GM21737 (cell line): ENCODE data around the gene PCAT7.
"Not testable (repeated sequence)": the region's sequence is repeated elsewhere in the genome, so short reads cannot be mapped to it uniquely, and the experiment has no call there.

Source experiments
- ATAC-seq: cut with Tn5 transposase; IDR thresholded peaks from one replicate; pipeline ENCODE4 v1.9.1; 2021; ENCODE audit warnings: mild to moderate bottlenecking, moderate library complexity; ENCODE audit not compliant: unreplicated experiment

Gene PCAT7

DNA sequence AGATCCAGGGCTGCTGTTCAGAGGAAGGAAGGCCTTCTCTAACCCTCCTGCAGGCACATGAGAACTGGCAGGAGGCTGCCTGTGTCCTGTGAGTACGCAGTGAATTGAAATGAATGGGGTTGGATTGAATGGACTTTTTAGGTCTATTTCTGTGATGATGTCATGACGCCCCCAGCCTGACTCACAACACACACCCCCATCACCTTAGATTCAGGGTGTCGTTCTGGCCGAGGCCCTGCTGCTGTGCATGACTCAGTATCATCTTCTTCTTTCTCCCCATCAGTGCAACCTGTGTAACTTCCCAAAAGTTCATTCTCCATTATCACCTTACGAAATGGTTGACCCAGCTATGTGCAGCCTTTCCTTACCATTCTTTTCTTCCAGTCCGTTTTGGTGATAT, 5.4 kb downstream of the PCAT7 start:
- no peak for ATAC-seq

GRCh38 chr9:94563548-94563947, 8.7 kb downstream of the PCAT7 start:
- no peak for ATAC-seq

- ATAC-seq, result not testable (repeated sequence)
Observed at GRCh38 chr9:94564279-94564678, 9.4 kb downstream of the PCAT7 start.

- ATAC-seq, result no peak
Observed at GRCh38 chr9:94566550-94566949, 11.7 kb downstream of the PCAT7 start.

GRCh38 chr9:94567271-94567670, 12.4 kb downstream of the PCAT7 start:
- no peak for ATAC-seq

GRCh38 chr9:94568250-94568889, 13.5 kb downstream of the PCAT7 start:
- no peak for ATAC-seq

DNA sequence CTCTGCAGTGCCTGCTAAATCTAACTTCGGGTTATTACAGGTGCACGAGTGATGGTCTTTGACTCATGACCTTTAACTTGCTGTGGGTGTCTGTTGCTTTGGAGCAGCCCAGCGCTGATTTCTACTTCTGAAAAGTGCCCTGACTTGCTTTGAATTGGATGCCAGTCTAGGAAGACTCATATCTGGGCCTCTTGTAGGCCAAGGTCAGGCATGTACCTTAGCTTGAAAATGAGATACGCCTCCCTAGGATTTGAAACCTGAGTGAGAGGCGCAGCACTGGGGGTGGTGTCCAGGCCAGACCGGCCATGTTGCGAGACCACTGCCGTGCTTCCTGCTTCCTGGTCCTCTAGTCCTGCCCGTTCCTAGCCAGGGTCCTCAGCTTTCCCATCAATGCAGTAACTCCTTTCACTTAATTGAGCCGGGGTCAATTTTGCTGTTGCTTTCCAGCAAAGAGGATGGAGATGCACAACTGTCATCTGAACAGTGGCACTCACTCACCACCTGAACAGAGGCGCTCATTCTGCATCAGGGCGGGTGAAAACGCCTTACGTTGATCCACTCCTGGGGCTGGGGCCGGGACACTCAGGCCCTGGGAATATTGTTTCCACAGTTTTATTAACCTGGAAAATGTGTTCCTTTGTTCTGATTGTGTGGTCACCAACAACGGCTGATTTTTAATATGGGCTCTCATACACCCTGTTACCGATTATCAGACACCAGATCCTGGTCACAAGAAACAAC, 14.3 kb downstream of the PCAT7 start:
- no peak for ATAC-seq

- no peak for ATAC-seq
Observed at GRCh38 chr9:94576131-94576530, 21.2 kb downstream of the PCAT7 start.

DNA sequence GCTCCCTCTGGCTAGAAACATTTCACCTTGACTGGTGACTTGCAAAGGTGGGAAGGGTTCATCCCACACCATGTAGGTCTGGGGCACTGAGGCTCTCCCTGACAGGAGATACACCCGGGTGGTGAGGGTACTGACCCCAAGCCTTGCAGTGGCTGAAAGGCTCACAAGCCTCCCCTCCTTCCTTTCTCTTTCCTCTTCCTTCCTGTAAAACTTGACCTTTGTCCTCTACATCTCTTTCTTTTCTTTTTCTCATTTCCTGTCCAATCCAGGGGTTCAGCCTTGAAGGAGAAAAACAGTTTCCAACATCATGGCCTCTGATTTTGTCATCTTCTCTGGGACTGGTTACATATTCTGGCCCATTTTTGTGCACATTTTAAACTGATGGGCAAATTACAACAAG, 22.2 kb downstream of the PCAT7 start:
- ATAC-seq, result no peak

DNA sequence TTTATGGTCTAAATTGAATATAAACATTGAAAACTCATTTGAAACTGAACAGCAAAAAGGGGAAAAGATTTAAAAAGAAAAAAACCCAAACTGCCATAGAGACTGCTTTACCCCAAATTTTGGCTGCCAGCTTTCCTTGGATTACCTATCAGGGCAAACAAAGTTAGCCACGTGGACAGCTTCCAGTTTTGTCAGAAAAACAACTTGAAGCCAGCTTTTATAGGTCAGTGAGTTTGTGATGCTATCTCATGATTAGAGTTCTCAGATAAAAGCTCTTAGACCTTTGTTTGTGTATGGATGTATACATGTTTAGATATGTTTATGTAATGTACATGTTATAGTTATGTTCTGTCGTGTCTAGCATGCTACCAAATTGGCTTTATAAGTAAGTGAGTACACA, 22.7 kb downstream of the PCAT7 start:
- ATAC-seq, result no peak

GRCh38 chr9:94581728-94582127, 26.8 kb downstream of the PCAT7 start:
- ATAC-seq, result no peak

GRCh38 chr9:94584555-94584954, 29.7 kb downstream of the PCAT7 start:
- ATAC-seq, result no peak

DNA sequence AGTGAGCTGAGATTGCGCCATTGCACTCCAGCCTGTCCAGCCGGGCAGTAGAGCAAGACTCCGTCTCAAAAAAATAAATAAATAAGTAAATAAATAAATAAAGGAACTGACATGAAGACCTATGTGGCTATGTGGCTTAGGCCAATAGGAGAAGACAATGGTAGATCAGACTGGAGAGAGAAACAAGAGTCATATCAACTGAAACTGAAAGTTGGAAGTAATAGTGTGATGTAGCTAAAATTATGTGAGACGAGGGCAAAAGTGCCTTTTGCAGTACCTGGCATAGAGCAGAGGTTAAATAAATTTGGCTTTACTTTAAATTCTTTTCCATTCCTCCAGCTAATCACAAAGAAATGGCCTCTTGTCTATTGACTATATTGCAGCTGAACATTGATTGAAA, 31.4 kb downstream of the PCAT7 start:
- ATAC-seq, result no peak

GRCh38 chr9:94586814-94587213, 31.9 kb downstream of the PCAT7 start:
- no peak for ATAC-seq

DNA sequence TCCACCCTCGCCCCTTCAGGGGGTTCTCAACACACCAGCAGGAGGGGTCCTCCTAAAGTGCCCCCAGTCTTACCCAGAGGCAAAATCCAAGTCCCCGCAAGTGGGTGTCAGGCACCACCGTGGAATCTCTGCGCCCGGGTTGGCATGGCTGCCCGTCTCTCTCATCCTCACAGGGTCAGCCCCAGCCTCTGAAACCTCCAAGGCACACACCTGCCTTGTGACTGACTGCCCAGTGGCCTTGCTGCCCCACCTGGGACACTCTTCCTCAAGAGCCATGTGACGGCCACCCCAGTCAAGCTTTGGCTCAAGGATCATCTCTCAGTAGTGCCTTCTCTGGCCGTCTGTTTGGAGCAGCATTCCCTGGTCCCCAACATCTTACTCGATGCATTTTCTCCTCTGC, 33.8 kb downstream of the PCAT7 start:
- no peak for ATAC-seq

DNA sequence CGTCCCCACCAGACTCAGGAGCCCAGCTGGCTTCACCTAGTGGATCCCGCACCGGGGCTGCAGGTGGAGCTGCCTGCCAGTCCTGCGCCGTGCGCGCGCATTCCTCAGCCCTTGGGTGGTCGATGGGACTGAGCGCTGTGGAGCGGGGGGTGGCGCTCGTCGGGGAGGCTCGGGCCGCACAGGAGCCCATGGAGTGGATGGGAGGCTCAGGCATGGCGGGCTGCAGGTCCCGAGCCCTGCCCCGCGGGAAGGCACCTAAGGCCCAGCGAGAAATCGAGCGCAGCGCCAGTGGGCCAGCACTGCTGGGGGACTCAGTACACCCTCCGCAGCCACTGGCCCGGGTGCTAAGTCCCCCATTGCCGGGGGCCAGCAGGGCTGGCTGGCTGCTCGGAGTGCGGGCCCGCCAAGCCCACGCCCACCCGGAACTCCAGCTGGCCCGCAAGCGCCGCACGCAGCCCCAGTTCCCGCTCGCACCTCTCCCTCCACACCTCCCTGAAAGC, 36.2 kb downstream of the PCAT7 start:
- ATAC-seq, result not testable (repeated sequence)

DNA sequence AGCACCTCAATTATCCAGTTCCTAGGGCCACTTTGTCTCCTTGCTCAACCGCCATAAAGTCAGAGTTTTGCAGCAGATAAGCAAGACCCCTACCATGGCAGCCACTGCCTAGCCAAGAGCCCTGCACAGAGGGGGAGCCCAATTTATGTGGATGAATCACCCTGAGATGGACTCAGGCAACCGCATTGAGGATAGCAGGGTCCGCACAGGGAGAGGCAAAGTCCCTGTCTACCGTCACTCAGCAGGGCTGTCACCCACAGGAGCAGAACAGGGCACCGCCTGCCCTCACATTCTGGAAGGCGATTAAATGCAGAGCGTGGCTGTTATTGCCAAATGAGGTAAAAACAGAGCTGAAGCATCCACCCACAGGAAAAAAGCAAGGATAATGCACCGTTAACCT, 37.0 kb downstream of the PCAT7 start:
- ATAC-seq, result no peak

DNA sequence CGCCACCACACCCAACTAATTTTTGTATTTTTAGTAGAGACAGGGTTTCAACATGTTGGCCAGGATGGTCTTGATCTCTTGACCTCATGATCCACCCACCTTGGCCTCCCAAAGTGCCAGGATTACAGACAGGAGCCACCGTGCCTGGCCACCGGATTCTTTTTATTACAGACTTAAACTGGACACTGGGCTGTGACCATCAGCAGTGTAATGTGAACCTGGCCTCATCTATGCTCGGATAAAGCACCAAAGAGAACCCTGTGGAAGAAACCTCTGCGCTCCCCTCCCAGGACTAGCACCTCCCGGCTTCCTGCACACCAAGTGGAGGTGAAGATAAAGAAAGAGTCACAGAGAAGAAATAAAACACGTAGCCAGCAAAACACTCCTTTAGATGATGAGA, 37.8 kb downstream of the PCAT7 start:
- ATAC-seq, result not testable (repeated sequence)

DNA sequence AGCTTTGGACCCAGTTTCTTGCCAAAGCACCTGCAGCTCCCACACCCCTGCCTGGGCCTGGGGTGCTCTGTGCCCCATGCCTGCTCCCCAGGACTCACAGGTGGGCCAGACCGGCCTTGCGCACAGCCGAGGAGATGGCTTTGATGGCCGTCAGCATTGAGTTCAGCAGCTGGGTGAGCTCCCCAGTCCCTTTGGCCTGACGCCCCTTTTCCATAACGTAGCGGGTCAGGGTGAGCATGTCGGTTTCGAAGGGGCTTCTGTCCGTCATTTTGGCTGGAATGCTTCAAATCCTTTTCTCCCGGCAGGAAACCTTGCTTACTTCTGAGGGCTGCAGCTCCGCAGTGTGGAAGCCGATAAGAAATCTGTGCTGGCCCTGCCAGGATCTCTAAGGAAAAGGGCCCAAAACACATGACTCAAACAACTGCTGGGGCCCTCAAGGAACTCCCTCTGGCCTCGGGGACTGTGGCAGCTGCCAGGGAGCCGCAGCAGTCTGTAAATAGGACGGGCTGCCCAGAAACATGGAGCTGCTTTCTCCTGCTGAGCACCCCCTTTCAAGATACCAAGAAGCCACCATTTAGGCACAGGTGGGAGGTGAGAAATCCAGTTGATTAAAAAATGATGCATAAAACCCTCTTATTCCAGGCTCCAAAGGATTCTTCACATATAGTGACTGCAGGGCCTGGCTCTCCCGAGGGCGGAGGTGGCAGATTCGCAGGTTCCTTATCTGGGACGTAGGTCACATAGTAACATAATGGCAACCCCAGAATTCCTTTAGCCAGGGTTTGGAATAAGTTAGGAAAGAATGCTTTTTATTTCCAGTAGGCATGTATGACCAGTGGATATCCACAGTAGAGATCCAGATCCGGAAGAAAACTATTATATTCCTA, 38.8 kb downstream of the PCAT7 start, which contains the start of gene FBP2:
Gene FBP2 (minus strand): TSS at position 366 of the 887 bp plus-strand sequence. CDS start 98 bp downstream, at position 268.
- ATAC-seq, result no peak

- no peak for ATAC-seq
Observed at GRCh38 chr9:94599102-94599501, 44.2 kb downstream of the PCAT7 start.

- no peak for ATAC-seq
Observed at GRCh38 chr9:94600258-94600657, 45.4 kb downstream of the PCAT7 start.
